Ectodermal cell (in vitro differentiated cells): Measurements from ENCODE around the gene ARL3.

Experiments used
- H3K27ac ChIP-seq: 2 replicates; pipeline ENCODE4 v1.7.0; 2013; ENCODE audit warnings: mild to moderate bottlenecking, low read depth, low read length; ENCODE audit not compliant: insufficient read depth, poor library complexity, severe bottlenecking
- H3K27me3 ChIP-seq: 2 replicates; pipeline ENCODE4 v1.7.0; 2013; ENCODE audit warnings: mild to moderate bottlenecking, low read length; ENCODE audit not compliant: insufficient read depth, control insufficient read depth, poor library complexity, severe bottlenecking
- H3K36me3 ChIP-seq: one replicate; pipeline ENCODE4 v1.7.0; 2013; ENCODE audit warnings: low read length; ENCODE audit not compliant: control insufficient read depth, insufficient read depth
- H3K4me1 ChIP-seq: one replicate; pipeline ENCODE4 v1.7.0; 2013; ENCODE audit warnings: low read length; ENCODE audit not compliant: control insufficient read depth, insufficient read depth
- H3K4me3 ChIP-seq: 2 replicates; pipeline ENCODE4 v1.7.0; 2013; ENCODE audit warnings: low read depth, low read length, control low read depth; ENCODE audit not compliant: insufficient read depth
- H3K9me3 ChIP-seq: 2 replicates; pipeline ENCODE4 v1.7.0; 2013; ENCODE audit warnings: mild to moderate bottlenecking, low read length, moderate library complexity; ENCODE audit not compliant: control insufficient read depth
- WGBS, 2 experiments: methylation state at CpG; one replicate each; pipeline ENCODE4 v1.1.7; 2013; ENCODE audit warnings: missing lambda C conversion rate in 2 of 2; 5-methylcytosine and 5-hydroxymethylcytosine counted together

ARL3 gene

GRCh38 chr10:102738692-102739121 lies 24.5 kb upstream of the ARL3 start:
- Histone ChIP-seq H3K4me3 (no peak overlapping the region), H3K36me3 (no peaks in the 10 kb centered on the region), H3K27ac (no peak overlapping the region), H3K4me1 (no peaks in the 10 kb centered on the region), H3K27me3 (no peaks in the 10 kb centered on the region), H3K9me3 (no peaks in the 10 kb centered on the region)

GRCh38 chr10:102735065-102735562 lies 20.9 kb upstream of the ARL3 start:
- 67% methylated on average over 9 of the region's 9 CpGs for WGBS, 2 experiments
- Histone ChIP-seq H3K27ac (no peak overlapping the region), H3K36me3 (peaks cover 16% of the 10 kb centered on the region), H3K27me3 (no peaks in the 10 kb centered on the region), H3K4me3 (no peak overlapping the region), H3K9me3 (no peaks in the 10 kb centered on the region), H3K4me1 (no peaks in the 10 kb centered on the region)

GRCh38 chr10:102732661-102733060 lies 18.5 kb upstream of the ARL3 start:
- 83 to 100% methylated on average over 1 of the region's 1 CpG for WGBS, 2 experiments
- no peak overlapping the region for H3K4me3 ChIP-seq
- H3K36me3 ChIP-seq = peaks cover 22% of the 10 kb centered on the region
- no peaks in the 10 kb centered on the region for H3K4me1 ChIP-seq
- no peaks in the 10 kb centered on the region for H3K27me3 ChIP-seq
- H3K27ac ChIP-seq = no peak overlapping the region
- H3K9me3 ChIP-seq = no peaks in the 10 kb centered on the region

DNA sequence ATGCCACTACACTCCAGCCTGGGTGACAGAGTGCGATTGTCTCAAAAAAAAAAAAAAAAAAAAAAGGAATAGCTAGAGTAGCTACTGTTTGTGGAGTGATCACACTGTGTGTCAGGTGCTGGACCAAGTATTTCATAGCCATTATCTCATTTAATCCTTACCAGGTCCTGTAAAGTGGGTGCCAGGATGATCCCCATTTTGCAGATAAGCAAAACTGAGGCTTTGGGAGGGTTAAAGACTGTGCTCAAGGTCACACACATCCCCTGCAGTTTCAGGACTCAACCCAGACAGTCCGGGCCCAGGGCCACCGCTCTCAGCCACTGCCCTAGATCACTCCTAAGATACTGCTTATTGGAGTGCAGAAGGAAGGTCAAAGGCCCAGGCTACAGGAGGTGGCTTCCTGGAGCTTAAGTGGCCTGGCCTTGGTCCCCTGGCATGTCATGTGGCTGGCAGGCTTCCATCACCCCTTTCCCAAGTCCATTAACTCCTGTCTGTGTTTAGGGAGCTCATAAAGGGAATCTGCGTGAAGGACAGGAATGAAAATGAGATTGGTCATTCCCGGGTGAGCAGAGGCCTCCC lies 17.1 kb upstream of the ARL3 start:
- 95 to 97% methylated on average over 5 of the region's 5 CpGs for WGBS, 2 experiments
- no peaks in the 10 kb centered on the region for H3K27me3 ChIP-seq

DNA sequence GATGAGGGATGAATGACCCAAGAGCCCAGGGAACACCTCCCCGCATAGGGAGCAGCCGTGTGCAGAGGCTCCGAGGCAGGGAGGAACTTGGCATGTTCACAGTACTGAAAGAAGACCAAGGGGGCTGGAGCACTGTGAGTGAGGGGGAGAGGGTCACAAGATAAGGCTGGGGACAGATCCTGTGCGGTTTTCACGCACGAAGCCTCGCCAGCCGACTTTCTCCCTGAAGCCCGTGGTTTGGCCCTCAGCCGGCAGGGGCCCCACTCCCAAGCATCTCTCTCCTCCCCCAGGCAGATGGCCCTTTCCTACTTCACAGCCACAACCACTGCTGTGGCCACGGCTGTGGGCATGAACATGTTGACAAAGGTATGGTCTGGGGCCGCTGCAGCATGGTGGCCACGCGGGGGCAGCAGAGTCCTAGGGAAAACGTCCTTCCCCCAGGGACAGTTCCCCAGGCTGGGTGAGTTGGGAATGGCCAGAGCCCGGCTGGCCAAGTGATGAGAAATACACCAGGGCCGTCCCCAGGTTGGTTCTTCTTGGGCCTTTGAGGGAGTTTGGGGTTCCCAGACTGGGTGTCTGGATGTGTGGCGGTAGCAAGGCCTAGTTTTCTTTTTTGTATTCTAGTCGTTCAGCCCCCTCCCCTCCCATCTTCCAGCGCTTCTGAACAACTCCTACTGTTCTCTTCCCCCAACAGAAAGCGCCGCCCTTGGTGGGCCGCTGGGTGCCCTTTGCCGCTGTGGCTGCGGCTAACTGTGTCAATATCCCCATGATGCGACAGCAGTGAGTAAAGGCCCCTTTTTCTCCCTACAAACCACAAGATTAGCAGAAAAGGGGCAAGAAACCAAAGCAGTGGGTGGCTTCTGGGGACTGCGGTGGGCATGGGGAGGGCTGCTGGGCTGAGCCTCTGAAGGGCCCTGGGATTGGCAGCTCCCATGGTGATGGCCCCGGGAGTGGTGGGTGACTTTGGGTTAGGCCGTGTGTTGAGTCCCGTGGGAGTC lies 15.1 kb upstream of the ARL3 start:
- 70 to 71% methylated on average over 30 of the region's 30 CpGs for WGBS, 2 experiments
- Histone ChIP-seq H3K27ac (no peak overlapping the region), H3K36me3 (peaks cover 28% of the 10 kb centered on the region), H3K4me3 (no peak overlapping the region), H3K9me3 (no peaks in the 10 kb centered on the region), H3K27me3 (no peaks in the 10 kb centered on the region), H3K4me1 (no peaks in the 10 kb centered on the region)

More for the DNA sequence above, 17.1 kb upstream of the ARL3 start:
- no peak overlapping the region for H3K4me3 ChIP-seq
- no peaks in the 10 kb centered on the region for H3K9me3 ChIP-seq
- H3K36me3 ChIP-seq = peaks cover 28% of the 10 kb centered on the region
- H3K27ac ChIP-seq = no peak overlapping the region
- H3K4me1 ChIP-seq = no peaks in the 10 kb centered on the region

DNA sequence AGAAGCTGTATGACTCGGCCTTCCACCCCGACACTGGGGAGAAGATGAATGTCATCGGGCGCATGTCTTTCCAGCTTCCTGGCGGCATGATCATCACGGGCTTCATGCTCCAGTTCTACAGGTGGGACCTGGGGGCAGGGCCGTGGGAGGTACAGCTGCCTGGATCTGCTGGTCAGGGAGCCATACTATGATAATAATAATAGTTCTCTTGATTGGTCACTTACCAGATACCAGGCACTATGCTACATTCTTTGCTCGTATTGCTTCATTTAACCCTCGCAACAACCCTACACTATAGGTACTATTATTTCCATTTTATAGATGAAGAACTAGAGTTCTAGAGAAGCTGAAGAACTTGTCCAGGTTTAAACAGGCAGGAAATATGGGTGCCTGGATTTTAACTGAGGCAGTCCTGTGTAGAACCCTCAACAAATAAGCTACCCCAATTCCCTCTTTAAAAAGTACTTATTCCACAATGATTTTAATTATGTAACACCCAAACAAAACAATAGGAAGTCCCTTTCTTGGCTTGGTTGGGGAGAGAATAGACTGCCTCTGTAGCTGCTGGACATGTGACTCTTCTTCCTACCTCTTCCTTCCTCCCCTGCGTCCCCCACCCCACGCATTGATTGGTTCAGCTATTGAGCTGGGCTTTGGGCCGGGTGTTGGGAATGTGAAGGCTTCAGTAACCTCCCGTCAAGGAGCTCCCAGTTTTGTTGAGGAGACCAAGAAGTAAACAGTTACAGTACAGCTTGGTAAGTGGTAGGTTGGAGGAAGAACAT lies 13.0 kb upstream of the ARL3 start:
- Histone ChIP-seq H3K4me1 (no peaks in the 10 kb centered on the region), H3K27ac (no peak overlapping the region), H3K9me3 (no peaks in the 10 kb centered on the region), H3K27me3 (no peaks in the 10 kb centered on the region), H3K4me3 (no peak overlapping the region), H3K36me3 (peaks cover 22% of the 10 kb centered on the region)
- WGBS, 2 experiments = 94 to 95% methylated on average over 11 to 12 of the region's 13 CpGs

GRCh38 chr10:102726274-102726673 lies 12.1 kb upstream of the ARL3 start:
- Histone ChIP-seq H3K4me3 (no peak overlapping the region), H3K27me3 (no peaks in the 10 kb centered on the region), H3K36me3 (peaks cover 13% of the 10 kb centered on the region), H3K27ac (no peak overlapping the region), H3K9me3 (no peaks in the 10 kb centered on the region), H3K4me1 (no peaks in the 10 kb centered on the region)
- WGBS, 2 experiments = 87 to 92% methylated on average over 3 of the region's 3 CpGs

GRCh38 chr10:102723989-102724388 lies 9.8 kb upstream of the ARL3 start:
- H3K36me3 ChIP-seq = peaks cover 6% of the 10 kb centered on the region
- no peaks in the 10 kb centered on the region for H3K9me3 ChIP-seq
- H3K4me3 ChIP-seq = no peak overlapping the region
- WGBS, 2 experiments = 92 to 98% methylated on average over 3 to 4 of the region's 4 CpGs
- H3K27me3 ChIP-seq = no peaks in the 10 kb centered on the region
- no peak overlapping the region for H3K27ac ChIP-seq
- H3K4me1 ChIP-seq = no peaks in the 10 kb centered on the region

DNA sequence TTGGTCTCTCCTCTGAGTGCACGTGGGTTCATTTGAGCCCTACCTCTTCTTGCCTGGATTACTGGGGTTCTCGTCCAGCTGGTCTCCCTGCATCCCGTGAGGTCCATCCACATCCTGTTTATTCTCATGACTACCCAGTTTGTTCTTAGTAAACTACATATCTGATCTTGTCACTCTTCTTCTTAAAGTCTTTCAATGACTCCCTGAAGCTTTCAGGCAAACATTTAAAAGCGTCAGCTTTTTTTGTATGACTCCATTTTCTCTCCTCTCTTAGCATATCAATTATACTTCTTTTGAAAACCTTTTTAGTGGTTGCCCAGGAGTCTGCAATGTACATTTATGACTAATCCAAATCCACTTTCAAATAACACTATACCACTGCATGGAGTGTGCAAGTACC lies 7.8 kb upstream of the ARL3 start:
- H3K4me1 ChIP-seq = peaks cover 8% of the 10 kb centered on the region
- H3K9me3 ChIP-seq = no peaks in the 10 kb centered on the region
- no peak overlapping the region for H3K4me3 ChIP-seq
- H3K27ac ChIP-seq = no peak overlapping the region
- WGBS, 2 experiments = 90 to 91% methylated on average over 4 of the region's 4 CpGs
- no peaks in the 10 kb centered on the region for H3K27me3 ChIP-seq
- H3K36me3 ChIP-seq = peaks cover 6% of the 10 kb centered on the region
